Measurements from ENCODE around the gene FOXC1.

Gene FOXC1

DNA sequence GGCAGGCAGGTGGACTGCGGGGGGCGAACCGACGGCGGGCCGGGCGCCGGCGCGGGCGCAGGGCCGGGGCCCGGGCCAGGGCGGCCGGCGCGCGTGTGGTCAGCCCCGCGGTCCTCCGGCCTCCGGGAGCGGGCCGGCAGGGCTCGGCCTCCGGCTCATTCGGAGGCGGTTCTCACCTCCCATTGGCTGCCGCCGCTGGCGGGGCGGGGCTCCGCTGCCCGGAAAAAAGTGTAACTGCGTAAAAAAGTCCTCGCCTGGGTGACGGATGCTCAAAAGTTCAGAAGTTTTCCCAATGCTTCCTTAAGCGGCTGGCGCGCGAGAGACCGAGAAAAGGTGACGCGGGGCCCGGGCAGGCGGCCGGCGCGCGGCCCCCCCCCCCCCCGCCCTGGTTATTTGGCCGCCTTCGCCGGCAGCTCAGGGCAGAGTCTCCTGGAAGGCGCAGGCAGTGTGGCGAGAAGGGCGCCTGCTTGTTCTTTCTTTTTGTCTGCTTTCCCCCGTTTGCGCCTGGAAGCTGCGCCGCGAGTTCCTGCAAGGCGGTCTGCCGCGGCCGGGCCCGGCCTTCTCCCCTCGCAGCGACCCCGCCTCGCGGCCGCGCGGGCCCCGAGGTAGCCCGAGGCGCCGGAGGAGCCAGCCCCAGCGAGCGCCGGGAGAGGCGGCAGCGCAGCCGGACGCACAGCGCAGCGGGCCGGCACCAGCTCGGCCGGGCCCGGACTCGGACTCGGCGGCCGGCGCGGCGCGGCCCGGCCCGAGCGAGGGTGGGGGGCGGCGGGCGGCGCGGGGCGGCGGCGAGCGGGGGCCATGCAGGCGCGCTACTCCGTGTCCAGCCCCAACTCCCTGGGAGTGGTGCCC lies at the start of gene FOXC1:
Gene FOXC1 (plus strand): TSS at position 268 of the 849 bp plus-strand sequence. CDS start 531 bp downstream, at position 799.
- DNase-seq = no peak

DNA sequence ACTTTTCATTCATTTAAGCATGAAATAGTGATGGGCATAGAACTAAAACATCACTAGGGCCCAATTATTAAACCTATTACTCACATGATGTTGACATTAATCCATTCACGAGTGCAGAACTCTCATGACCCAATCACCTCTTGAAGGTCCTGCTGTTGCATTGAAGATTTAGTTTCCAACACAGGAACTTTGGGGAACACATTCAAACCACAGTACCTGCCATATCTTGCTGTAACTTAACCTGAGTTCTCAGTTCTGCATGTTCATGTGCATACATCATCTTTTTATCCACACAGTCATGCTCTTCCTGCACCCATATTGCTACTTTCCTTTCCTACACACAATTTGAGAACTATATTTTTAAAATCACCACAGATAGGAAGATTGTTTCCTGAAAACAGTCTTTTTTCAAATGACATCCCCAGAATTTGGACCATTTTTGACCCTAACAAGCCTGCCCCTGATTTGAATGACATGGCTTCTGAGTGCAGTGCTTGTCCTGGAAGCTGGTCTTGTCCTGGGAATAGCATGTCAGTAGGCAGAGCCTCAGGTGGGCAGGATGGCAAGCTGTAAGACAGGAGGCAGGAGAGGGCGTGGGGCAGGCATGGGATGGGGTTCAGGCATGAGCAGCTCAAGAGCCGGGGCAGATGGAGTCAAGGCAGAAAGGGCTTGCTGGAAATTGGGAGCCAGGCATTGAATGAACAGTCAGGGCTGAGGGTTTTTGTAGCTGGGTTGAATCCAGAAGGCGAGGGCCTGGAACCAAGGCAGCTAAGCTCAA lies 49.2 kb upstream of the FOXC1 start:
- DNase-seq = no peak

DNA sequence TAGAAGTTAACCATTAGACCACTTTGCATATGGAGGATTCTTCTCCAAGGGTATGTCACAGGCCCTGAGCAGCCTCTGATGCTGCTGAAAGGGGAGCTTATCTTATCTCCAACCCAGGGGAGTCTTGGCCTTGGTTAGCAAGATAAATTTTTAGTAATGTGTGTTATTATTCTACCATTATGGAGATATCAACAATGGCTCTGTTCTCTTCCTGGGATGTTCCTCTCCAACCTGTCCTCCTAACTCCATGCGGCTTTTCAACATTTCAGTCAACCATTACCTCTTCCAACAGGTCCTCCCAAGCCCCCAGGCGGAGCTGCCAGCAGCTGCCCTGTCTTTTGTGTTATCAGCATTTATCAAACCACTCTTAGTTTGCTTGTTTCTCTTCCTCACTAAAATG lies 48.4 kb upstream of the FOXC1 start:
- DNase-seq = no peak

DNA sequence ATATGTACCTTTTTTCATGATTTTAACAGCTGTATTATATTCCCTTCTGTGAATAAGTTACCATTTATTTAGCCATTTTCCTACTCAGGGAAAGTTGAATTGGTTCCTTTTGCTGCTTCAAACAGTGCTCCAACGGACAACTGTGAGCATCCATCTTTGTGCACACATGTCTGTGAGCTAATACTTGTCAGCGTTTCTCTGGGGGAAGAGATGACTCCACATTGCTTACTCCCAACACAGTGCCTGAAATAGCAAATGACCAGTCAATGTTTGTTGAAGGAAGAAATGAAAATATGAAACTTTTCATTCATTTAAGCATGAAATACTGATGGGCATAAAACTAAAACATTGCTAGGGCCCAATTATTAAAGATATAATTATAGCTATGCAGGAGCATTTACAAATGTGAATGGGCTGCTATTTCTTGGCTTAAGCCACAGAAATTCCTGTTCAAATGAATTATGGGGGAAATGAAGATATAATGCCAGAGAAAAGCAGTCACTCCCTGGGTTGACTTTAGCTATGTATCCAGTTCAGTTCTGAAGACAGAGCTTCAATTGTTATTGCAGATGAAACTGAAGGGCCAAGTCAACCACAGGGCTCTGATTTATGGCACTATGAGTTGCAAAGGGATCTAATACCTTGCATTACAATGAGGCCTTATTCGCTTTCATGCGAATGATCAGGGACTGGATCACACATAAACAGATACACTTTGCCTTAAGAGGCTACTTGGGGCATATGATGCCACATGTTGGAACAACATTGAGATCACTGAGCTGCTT lies 47.4 kb upstream of the FOXC1 start:
- no peak for DNase-seq

DNA sequence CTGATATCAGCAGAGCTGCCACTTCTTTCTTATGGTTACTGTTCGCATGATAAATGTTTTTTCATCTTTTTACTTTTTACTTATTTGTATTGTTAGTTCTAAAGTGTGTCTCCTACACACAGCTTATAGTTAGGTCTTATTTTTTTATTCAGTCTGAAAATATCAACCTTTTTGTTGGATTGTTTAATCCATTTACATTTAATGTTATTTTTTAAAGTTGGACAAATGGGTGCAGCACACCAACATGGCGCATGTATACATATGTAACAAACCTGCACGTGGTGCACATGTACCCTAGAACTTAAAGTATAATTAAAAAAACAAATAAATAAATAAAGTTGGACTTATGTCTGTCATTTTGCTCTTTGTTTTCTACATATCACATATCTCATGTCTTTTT lies 40.3 kb upstream of the FOXC1 start:
- no peak for DNase-seq

DNA sequence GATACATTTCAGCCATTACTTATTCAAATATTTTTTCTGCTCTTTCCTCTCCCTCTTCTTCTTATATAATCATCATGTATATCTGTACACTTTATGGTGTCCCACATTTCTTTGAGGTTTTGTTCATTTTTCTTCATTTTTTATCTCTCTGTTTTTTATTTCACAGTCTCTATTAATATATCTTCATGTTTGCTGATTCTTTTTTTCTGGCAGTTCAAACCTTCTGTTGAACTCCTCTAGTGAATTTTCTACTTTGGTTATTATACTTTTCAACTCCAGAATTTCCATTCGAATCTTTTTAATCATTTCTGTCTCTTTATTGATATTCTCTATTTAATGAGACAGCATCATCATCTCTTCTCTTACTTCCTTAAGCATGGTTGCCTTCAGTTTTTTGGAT lies 38.9 kb upstream of the FOXC1 start:
- DNase-seq = no peak

DNA sequence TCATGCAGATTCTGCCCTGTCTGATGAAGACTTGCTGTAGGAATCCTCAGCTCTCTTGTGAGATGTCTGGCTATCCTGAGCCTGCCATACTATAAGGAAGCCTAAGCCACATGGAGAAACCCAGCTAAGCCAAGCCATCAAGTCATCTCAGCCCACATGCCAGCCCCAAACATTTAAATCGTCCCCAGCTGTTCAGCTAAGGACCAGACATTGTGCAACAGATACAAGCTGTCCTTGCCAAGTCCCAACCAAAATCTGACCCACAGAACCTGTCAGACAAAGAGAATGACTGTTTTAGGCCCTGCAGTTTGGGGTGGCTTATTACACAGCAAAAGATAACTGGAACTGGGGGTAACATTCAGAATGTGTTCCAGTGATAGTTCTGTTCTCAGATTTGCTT lies 36.8 kb upstream of the FOXC1 start:
- no peak for DNase-seq

DNA sequence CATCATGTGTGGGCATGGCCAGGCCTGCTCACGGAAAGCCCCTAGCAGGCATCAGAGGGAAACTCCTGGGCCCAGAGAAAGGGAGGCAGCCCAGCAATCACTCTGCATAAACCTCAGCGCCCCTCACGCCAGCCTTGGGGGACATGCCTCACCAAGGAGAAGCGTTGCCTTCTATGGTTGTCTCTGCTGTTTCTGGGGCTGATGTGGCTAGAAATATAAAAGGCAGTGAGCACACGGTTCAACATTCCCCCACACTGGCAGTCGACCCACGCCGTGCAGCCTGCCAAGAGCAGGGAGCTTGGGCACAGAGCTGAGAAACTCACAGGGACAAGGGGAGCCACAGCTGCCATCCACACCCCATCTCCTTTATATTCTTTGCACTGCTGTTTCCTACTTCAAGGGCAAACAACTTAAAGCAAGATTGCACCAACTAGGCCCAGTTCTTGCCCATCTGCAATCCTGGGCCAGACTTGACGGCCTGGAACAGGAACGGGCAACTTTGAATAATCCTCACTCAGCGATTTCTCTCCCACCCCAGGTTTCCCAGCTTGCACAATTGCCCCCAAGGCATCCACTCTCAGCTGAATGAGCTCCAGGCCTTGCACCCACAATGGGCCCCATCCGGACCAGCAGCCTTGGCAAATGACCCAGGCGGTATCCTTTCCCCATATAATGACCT lies 35.5 kb upstream of the FOXC1 start:
- no peak for DNase-seq

DNA sequence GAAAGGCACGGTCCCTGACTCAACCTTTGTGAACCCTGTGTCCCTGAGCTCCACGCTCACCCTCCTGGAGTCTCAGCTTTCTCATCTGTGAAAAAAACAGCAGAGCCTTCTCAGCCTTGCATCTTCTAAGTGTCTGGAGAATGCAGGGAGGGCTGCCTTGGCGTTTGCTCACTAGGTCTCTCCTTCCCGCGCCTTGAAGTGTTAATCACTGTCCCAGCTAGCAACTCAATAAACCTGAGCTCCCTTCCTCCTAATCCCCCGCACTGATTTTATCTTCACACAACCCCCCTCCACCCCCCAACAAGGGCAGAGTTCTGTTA lies 34.9 kb upstream of the FOXC1 start:
- DNase-seq = no peak

DNA sequence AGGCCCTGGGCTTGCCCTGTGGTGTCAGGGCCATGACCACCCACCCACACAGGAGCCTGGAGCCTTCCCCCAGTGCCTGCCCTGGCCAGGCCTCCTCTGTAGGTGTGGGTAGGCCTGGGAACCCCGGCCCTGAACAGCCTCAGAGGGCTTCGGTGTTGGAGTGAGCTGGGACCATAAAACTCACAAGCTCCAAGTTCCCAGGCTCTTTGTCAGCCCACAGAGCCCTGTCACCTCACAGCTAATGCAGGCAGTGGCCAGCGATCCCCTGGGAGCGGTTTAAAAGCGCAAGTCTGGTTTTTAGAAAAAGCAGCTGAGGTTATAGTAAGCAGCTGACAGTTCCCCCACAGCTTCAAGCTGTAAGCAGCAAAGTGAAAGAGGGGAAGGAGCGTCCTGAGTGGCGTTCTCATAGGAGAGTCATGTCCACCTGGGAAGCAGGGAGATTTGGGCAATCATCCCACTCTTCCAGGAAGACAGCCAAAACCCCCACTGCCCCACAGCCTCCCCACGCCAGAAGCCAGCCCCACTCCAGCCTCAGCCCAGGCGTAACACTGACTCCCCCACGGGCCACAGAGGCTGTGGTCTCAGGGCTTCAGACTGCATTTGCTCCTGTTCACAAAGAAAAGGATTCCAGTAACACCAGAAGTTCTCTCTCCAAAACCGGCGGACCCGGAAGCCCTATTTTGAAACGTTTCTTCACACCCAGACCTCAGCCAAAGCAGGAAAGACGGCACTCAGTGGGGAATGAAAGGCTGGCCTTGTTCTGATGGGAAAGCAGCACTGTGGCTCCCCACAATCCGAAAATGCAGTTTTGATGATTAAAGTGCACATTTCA lies 34.3 kb upstream of the FOXC1 start:
- no peak for DNase-seq

DNA sequence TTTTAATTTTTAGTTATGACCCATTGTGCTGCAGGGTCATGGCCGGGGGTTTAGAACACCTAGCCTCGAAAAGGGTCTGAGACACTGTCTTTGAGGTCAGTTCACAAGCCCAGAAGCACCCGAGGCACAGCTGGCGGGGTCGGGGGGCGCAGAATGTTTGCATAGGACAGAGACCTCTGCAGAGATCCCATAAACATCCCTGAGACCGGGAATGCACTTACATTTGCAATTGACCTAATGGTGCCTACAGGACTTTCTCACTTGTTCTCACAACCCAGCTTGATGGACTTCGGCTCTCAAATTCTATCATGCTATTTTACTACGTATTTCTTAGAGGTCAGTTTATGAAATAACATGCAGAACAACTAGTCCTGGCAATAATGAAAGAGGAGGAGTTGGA lies 33.5 kb upstream of the FOXC1 start:
- no peak for DNase-seq

DNA sequence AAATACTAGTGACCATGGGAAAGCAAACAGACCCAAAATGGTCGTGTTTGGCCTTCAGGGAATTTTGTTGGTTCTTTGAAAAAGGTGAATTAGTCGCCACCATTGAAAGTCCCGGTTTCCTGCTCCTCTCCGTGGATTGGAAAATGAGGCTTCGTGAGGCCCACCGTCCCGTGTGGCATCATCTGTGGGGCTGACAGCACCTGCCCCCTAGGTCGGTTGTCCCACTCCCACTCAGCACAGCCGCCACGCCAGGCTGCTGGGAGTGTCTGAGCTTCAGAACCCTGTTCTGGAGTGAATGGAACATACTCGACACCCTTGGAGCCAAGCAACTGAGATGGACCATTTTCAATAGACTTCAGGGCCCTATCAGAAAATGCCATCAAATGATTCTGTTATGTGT lies 33.0 kb upstream of the FOXC1 start:
- DNase-seq = no peak

DNA sequence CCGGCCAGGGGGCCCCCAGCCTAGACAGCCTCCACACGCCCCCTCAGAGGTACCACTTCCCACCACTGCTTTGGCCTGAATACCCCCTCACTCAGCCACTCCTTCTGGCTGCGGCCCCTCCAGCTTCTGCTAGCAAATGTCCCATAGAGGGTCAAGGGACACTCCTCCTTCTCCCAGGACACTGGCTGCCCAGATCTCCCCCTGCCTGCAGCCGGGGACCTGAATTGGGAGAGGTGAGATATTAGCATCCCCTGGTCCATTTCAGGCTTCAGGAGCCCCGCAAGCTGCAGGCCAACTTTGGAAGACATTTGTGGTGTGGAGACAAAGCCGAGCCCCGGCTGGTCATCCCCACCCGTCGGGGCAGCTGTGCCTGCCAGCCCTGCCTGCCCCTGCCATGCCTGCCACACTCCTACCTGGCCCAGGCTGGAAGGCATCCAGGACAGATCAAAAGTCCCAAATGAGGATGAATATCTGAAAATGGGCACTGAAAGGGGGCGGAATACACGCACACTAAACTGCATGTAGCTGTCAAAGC lies 32.5 kb upstream of the FOXC1 start:
- DNase-seq = no peak

DNA sequence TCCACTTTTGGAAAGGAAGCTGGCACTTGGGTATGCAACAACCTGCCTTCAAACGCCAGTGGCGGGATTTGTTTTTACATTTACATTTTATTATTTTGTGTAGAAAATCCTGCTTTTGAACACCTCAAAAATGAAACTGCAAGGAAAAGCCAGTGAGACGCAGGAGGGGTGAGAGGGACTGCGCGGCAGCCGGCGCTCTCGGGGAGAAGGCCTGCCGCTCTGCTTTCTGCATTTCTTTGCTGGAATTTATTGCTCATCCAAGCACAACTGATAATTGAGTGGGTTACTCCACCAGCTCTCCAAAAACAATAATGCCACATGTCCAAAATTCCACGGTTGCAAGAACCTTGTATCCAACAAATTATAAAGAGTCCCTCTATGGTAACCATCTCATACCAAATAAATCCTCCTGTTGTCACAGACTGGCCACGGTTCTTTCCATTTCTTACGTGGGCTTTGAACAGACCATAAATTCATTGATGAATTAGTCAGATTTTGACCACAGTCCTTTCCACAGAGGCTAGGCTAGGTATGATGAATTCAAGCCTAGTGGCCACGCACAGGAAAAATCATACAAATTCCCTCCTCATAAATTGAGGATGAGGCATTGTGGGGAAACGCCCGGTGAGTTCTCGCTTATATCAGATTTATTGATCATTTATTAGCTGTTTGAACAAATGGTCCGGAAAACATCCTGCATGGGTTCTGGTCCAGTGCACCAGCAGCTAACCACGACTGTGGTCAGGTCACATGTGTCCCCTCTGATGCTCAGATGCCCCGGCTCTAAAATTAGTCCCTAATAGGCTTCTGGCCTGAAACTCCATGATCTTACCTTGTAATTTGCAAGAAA lies 31.6 kb upstream of the FOXC1 start:
- DNase-seq = no peak

DNA sequence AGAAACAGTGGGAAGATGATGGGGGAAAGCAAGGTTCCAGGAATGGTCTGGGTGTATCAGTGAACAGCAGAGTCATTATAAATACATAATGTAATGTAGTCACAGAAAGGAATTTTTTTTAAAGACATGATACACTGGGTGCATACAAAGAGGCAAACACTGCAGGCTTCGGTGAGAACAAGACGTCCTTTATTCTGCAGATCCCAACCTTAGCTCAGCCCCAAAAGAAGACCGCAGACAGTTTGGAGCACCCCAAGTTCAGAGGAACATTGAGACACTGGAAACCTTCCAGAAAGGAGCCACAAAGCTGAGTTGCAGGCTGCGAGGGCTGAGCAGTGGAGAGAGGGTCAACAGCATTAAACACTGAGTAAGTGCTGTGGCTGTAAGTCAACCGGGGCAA lies 30.6 kb upstream of the FOXC1 start:
- no peak for DNase-seq

DNA sequence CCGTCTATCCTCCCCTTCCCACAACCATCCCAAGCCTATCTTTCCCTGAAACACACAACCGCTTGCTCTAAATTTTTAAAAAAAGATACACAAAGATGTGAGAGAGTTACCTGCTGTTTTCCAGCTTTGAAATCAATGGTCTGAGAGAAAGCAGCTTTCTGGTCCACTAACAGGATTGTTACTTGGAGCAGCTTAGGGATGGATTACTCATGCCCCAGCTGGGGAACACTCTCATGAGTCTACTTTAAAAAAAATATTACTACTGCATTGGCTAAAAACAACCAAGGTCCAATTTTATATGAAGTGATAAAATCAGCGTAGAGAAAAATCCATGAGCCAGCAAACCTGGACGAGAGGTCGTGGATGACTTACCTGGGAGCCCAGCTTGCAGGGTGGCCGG lies 29.6 kb upstream of the FOXC1 start:
- DNase-seq = no peak

DNA sequence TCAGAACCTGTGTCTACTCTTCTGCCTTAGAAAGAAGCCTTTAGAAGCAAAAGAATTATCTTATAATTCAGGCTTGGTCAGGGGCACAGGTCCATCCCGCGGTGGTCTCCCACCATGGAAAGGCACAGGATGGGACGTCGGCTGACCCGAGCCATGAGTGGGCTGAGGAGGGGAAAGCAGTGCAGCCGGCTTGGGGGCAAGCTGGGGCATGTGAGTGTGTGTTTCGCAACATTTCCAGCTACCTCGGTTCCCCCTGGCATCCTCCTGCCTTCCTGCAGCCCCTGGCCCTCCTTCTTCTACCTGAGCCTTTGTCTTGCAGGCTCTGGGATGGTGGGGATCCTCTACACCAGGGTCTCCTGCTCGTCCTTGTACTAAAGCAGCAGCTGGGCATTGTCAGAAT lies 29.1 kb upstream of the FOXC1 start:
- no peak for DNase-seq

DNA sequence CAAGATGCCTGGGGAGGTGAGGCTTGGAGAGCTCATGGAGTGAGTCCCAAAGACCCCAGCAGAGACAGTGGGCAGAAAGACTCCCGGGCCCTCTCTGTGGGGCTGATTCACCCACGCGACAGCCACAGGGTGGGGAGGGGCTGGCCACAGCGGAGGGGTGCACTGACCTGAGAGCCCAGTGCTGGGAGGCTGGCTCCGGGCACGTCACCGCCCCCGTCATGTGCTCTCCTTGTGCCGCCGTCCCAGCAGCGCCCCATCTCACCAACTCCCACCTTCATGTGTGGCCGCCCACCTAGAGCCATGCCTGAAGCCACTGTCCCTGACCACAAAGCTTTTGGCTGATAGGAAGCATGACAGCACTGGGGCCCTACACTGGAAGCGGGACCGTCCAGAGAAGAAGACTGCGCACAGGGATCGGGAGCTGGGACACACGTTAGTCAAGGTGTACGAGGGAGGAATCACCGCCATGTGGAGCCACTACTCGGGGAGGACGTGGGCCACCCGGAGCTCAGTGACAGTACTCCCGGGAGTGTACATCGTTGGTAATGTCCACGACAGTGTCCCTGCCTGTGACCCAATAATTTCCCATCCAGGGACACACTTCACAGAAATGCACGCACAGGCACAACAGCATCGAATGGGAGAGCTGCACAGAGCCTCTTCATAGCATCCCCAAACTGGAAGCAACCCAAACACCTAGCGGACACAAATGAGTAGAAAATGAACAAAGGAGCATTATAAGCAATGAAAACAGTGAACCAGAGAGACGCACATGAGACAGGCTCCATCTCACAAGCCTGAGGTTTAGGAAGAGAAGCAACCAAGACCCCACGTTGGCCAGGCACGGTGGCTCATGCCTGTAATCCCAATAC lies 28.4 kb upstream of the FOXC1 start:
- no peak for DNase-seq

DNA sequence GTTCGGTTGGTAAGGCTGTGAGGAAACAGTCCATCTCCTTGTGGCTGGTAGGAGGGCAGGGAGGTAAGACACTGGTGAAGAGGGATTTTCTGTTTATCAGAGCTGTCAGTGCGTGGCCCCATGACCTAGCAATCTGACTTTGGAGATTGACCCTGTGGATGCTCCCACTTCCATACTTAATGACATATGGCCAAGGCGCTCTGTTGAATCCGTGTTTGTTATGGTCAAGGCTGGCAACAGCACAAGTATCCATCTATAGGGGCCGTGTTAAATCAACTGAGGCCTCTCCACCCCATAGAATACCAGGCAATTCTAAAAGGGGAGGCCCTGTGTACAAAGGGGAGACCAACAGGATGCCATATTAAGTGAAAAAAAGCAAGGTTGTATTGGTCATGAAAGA lies 25.6 kb upstream of the FOXC1 start:
- DNase-seq = no peak

Data from activated naive CD4-positive, alpha-beta T cell treated with anti-CD3 and anti-CD28 coated beads, Interleukin-2, amount 50 U/mL, for 16 hours (primary cell).